GM21737 (cell line): Measurements from ENCODE around the gene FSTL3.

Source experiments
- ATAC-seq: cut with Tn5 transposase; IDR thresholded peaks from one replicate; pipeline ENCODE4 v1.9.1; 2021; ENCODE audit warnings: mild to moderate bottlenecking, moderate library complexity; ENCODE audit not compliant: unreplicated experiment

FSTL3 gene

DNA sequence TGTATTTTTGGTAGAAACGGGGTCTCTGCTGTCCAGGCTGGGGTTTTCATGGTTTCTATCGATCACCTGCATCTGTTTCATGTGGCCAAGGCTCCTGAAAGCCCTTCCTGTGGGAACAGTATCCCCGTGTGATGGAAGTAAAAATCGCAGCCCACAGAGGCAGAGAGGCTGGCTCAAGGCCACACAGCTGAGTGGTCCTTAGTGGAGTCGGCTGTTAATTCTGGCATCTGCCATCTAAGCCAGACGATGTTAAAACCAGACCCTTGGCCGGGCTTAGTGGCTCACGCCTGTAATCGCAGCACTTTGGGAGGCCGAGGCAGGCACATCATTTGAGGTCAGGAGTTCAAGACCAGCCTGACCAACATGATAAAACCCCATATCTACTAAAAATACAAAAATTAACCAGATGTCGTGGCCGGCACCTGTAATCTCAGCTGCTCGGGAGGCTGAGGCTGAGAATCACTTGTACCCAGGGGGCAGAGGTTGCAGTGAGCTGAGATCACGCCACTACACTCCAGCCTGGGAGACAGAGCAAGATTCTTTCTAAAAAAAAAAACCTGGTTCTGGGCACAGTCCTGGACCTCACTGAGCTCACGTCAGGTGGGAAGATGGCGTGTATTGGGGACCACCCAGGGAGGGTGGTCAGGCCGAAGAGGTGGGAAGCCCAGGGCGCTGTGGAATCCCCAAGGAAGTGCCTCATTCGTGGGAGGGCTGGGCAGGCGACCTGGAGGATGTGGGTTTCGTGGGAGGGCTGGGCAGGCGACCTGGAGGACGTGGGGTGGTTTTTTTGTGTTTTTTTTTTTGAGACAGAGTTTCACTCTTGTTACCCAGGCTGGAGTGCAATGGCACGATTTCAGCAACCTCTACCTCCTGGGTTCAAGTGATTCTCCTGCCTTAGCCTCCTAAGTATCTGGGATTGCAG is 56.2 kb downstream of the FSTL3 start:
- ATAC-seq = no peak
